NT2/D1 (cell line): ENCODE measurements around the gene TMEM175.
A peak's percentile ranks its signal among the peaks of the same experiment; 100 is the strongest.
"Not testable (repeated sequence)": the region's sequence is repeated elsewhere in the genome, so short reads cannot be mapped to it uniquely, and the experiment has no call there.

Experiments
- DNase-seq: peaks from one replicate; pipeline ENCODE4 v3.0.0-alpha.2; 2011; ENCODE audit warnings: low read depth, low spot score
- H3K27me3 ChIP-seq: 2 replicates; pipeline ENCODE4 v1.6.0; 2011; ENCODE audit warnings: mild to moderate bottlenecking; ENCODE audit not compliant: insufficient read length, insufficient read depth
- H3K36me3 ChIP-seq: 2 replicates; pipeline ENCODE4 v1.6.1; 2011; ENCODE audit warnings: mild to moderate bottlenecking, low read length, mixed read lengths; ENCODE audit not compliant: insufficient read depth, insufficient read length
- H3K4me1 ChIP-seq: 2 replicates; pipeline ENCODE4 v1.5.1; 2011; ENCODE audit not compliant: insufficient read depth, insufficient read length
- H3K4me3 ChIP-seq: 2 replicates; pipeline ENCODE4 v1.5.1; 2011; ENCODE audit warnings: low read depth; ENCODE audit not compliant: insufficient read length
- H3K9ac ChIP-seq: 2 replicates; pipeline ENCODE4 v1.6.0; 2011; ENCODE audit warnings: low read depth; ENCODE audit not compliant: insufficient read length
- H3K9me3 ChIP-seq: 2 replicates; pipeline ENCODE4 v1.5.1; 2011; ENCODE audit warnings: mild to moderate bottlenecking, low read length; ENCODE audit not compliant: insufficient read depth
- SUZ12 ChIP-seq: IDR thresholded peaks from 2 replicates; pipeline ENCODE4 v1.6.1; 2011; ENCODE audit not compliant: insufficient read length, insufficient read depth; ENCODE audit errors: extremely low read depth
- YY1 ChIP-seq: IDR thresholded peaks from 2 replicates; pipeline ENCODE4 v1.6.1; 2011; ENCODE audit not compliant: insufficient read length, insufficient read depth
- ZNF274 ChIP-seq: IDR thresholded peaks from 2 replicates; pipeline ENCODE4 v1.6.1; 2011; ENCODE audit warnings: mild to moderate bottlenecking, low read depth, low read length

TMEM175 gene

DNA sequence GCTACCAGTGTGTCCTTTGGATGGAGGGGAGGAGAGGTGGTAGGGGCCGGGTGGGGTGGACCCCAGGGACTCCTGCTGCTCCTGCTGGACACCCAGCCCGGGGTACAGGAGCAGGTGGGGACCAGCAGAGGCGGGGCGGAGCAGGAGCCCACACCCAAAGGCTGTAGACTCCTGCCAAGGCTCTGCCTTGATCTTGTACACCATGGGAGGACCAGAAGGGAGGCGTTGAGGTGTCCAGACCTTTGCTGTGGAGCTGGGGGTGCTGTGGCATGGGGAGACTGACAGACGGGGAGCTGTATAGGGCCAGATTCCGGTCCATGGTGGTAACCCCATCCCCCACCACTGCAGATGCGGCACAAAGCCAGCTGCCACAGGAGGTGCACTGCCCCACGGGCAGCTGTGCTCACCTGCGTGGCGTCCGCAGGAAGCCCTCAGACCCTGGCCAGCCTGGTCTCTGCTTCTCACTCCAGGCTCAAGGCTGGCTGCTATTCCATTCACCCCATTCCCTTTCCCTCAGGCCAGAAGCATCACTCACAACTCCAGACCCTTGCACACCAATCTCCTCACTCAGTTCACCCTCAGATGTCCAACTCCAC, 65.9 kb downstream of the TMEM175 start:
- Histone ChIP-seq H3K9ac (no peak overlapping the region), H3K4me3 (no peak overlapping the region), H3K27me3 (peaks cover 76% of the 10 kb centered on the region), H3K36me3 (no peaks in the 10 kb centered on the region), H3K4me1 (peaks cover 27% of the 10 kb centered on the region), H3K9me3 (no peaks in the 10 kb centered on the region)
- no peak for TF ChIP-seq ZNF274
- TF ChIP-seq SUZ12 = no peak
- TF ChIP-seq YY1 = no peak
- DNase-seq = no peak

- not testable (repeated sequence) for DNase-seq, H3K9me3 ChIP-seq, H3K36me3 ChIP-seq, H3K9ac ChIP-seq, H3K4me3 ChIP-seq
- Histone ChIP-seq H3K27me3 (peaks cover 88% of the 10 kb centered on the region), H3K4me1 (peaks cover 24% of the 10 kb centered on the region)
These were observed 67.1 kb downstream of the TMEM175 start for GRCh38 chr4:999240-999863.

- Histone ChIP-seq H3K4me3 (no peak overlapping the region), H3K4me1 (peaks cover 24% of the 10 kb centered on the region), H3K9me3 (no peaks in the 10 kb centered on the region), H3K9ac (no peak overlapping the region), H3K36me3 (no peaks in the 10 kb centered on the region), H3K27me3 (peaks cover 94% of the 10 kb centered on the region)
- no peak for DNase-seq
- TF ChIP-seq SUZ12 (no peak), YY1 (no peak), ZNF274 (no peak)
These were observed 67.7 kb downstream of the TMEM175 start for GRCh38 chr4:999882-1000425.

GRCh38 chr4:1000686-1001260, 68.5 kb downstream of the TMEM175 start:
- Histone ChIP-seq H3K4me3 (no peak overlapping the region), H3K9ac (no peak overlapping the region), H3K9me3 (no peaks in the 10 kb centered on the region), H3K36me3 (no peaks in the 10 kb centered on the region), H3K27me3 (peaks cover 96% of the 10 kb centered on the region), H3K4me1 (peaks cover 21% of the 10 kb centered on the region)
- DNase-seq = no peak
- TF ChIP-seq SUZ12 = no peak
- TF ChIP-seq YY1 = no peak
- no peak for TF ChIP-seq ZNF274

- peaks cover 93% of the 10 kb centered on the region for H3K27me3 ChIP-seq
- H3K4me1 ChIP-seq = peaks cover 15% of the 10 kb centered on the region
- TF ChIP-seq ZNF274 = no peak
- no peak for TF ChIP-seq YY1
- TF ChIP-seq SUZ12 = no peak
- H3K9ac ChIP-seq = peak overlapping the region; percentile 11
- H3K9me3 ChIP-seq = no peaks in the 10 kb centered on the region
- no peaks in the 10 kb centered on the region for H3K36me3 ChIP-seq
- no peak overlapping the region for H3K4me3 ChIP-seq
- DNase-seq = no peak
These were observed 69.4 kb downstream of the TMEM175 start for GRCh38 chr4:1001561-1002130.

- no peaks in the 10 kb centered on the region for H3K9me3 ChIP-seq
- DNase-seq = no peak
- peak overlapping the region; percentile 43 for H3K4me3 ChIP-seq
- TF ChIP-seq SUZ12 = no peak
- TF ChIP-seq ZNF274 = no peak
- TF ChIP-seq YY1 = no peak
- no peaks in the 10 kb centered on the region for H3K36me3 ChIP-seq
- peaks cover 94% of the 10 kb centered on the region for H3K27me3 ChIP-seq
- peak overlapping the region; percentile 11 for H3K9ac ChIP-seq
- H3K4me1 ChIP-seq = peaks cover 14% of the 10 kb centered on the region
These were observed 69.9 kb downstream of the TMEM175 start for GRCh38 chr4:1002131-1002630.
